Kidney epithelial cell (primary cell): ENCODE measurements around the gene ZBTB47. TPM values are rescaled to one million over a fixed set of nuclear protein-coding genes. Genes with fewer than 3 reads are reported as not detected.

Source experiments
- DNase-seq: peaks from one replicate; pipeline ENCODE4 v3.0.0-alpha.2; 2010; ENCODE audit warnings: low read depth
- H3K27me3 ChIP-seq: 2 replicates; pipeline ENCODE4 v1.6.0; 2011; ENCODE audit warnings: low read length; ENCODE audit not compliant: control insufficient read depth, insufficient read depth
- H3K36me3 ChIP-seq: 2 replicates; pipeline ENCODE4 v1.5.1; 2011; ENCODE audit warnings: low read length; ENCODE audit not compliant: control insufficient read depth, insufficient read depth
- H3K4me3 ChIP-seq: 2 replicates; pipeline ENCODE4 v1.5.1; 2011; ENCODE audit warnings: low read depth, mild to moderate bottlenecking, control low read depth, low read length
- total RNA-seq: library from RNA; depleted of rRNA; stranded (reverse); fragments of >200 nt; gene quantifications from 2 replicates; pipeline ENCODE4 v1.2.3, GENCODE V29; 2015
- TF ChIP-seq, protein P1 (sequence below): IDR thresholded peaks from 2 replicates; pipeline ENCODE4 v1.5.1; 2011; ENCODE audit warnings: mild to moderate bottlenecking, moderate library complexity, low read length, control low read depth, inconsistent platforms; ENCODE audit not compliant: insufficient read depth, poor library complexity, severe bottlenecking

Gene ZBTB47
- total RNA-seq, 1 donor from 2014 or later = 8.8 TPM

DNA sequence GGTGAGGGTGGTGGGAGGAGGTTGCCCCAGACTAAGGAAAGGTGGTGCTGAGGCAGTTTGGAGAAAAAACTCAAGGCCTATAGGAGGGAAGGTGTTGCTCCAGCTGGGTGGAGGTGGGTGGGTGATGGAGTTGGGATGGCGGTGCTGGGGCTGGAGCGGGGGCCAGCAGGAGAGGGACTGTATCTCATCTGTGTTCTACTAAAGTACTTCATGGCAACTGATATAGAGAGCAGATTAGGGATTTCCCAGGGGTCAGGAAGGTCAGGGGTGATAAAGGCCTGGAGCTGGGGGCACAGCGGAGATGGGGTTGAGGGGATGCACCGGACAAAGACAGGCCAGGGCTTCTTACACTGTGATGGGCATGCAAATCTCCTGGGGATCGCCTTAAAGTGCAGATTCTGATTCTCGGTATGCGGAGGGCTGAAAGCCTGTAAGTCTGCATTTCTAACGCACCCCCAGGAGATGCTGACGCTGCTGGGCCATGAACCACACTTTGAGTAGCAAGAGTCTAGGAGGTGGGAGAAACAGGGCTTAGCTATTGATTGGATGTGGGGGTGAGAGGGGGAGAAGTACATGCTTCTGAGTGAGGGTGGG is 36.0 kb downstream of the ZBTB47 start:
- no peaks in the 10 kb centered on the region for H3K36me3 ChIP-seq
- TF ChIP-seq, protein P1, sequence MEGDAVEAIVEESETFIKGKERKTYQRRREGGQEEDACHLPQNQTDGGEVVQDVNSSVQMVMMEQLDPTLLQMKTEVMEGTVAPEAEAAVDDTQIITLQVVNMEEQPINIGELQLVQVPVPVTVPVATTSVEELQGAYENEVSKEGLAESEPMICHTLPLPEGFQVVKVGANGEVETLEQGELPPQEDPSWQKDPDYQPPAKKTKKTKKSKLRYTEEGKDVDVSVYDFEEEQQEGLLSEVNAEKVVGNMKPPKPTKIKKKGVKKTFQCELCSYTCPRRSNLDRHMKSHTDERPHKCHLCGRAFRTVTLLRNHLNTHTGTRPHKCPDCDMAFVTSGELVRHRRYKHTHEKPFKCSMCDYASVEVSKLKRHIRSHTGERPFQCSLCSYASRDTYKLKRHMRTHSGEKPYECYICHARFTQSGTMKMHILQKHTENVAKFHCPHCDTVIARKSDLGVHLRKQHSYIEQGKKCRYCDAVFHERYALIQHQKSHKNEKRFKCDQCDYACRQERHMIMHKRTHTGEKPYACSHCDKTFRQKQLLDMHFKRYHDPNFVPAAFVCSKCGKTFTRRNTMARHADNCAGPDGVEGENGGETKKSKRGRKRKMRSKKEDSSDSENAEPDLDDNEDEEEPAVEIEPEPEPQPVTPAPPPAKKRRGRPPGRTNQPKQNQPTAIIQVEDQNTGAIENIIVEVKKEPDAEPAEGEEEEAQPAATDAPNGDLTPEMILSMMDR = no peak
- DNase-seq = no peak
- no peak overlapping the region for H3K4me3 ChIP-seq
- peaks cover 38% of the 10 kb centered on the region for H3K27me3 ChIP-seq

DNA sequence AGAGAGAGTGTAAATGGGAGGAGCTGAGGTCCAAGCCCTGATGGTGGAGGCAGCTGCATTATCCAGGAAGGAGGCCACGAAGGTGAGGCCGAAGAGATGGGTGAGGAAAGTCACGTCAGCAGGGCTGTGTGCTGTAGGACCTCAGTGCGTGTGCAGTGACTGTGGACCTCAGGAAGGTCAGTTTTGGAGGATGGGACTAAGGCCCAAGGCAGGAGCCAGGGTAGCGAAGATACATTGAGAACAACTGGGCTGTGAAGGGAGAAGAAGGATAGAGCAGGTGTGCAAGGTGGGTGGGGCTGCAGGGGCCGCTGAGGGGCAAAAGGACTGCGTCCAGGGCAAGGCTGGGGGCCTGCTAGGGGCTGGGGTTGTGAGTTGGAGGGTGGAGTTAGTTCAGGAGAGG is 36.7 kb downstream of the ZBTB47 start:
- Histone ChIP-seq H3K4me3 (no peak overlapping the region), H3K27me3 (peaks cover 33% of the 10 kb centered on the region), H3K36me3 (no peaks in the 10 kb centered on the region)
- DNase-seq = no peak
- TF ChIP-seq, protein P1 = no peak

DNA sequence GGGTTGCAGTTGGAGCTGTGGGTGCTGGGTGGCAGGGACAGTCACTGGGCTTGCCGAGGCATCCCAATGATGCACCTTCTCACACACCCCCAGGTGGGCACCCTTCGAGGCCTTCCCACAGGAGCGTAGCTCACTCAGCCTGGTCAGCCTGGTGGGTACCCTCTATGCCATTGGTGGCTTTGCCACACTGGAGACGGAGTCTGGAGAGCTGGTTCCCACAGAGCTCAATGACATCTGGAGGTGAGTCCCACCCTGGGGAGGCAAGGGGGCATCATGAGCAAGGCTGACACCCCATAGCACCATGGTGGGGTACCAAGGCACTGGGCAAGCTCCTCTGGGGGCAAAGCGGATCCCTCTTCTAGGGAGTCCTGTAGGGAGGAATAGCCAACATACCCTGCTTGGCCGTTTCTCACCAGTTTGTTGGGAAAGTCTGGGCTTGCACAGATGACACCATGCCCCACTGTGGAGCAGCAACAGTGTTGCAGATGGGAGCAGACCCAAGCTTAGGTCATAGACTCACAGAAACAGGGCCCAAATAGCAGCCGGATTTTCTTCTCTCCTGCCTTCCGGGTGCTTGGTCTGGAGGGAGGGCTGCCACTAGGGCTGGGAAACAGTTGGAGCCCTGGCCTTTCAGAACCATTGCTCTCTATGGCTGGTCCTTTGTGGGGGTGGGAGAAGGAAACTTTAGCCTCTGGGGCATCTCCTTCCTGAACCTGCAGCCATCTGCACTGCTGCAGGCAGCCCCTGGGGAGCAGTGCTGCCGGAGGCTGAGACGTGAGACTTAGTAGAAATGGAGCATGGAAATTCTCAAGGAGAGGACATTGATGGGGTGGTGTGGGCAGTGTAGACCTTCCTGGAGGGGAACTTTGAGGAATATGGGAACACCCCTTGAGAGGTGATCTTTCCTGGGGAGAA is 37.5 kb downstream of the ZBTB47 start:
- H3K4me3 ChIP-seq = no peak overlapping the region
- peaks cover 30% of the 10 kb centered on the region for H3K27me3 ChIP-seq
- DNase-seq = no peak
- TF ChIP-seq, protein P1 = no peak
- no peaks in the 10 kb centered on the region for H3K36me3 ChIP-seq

DNA sequence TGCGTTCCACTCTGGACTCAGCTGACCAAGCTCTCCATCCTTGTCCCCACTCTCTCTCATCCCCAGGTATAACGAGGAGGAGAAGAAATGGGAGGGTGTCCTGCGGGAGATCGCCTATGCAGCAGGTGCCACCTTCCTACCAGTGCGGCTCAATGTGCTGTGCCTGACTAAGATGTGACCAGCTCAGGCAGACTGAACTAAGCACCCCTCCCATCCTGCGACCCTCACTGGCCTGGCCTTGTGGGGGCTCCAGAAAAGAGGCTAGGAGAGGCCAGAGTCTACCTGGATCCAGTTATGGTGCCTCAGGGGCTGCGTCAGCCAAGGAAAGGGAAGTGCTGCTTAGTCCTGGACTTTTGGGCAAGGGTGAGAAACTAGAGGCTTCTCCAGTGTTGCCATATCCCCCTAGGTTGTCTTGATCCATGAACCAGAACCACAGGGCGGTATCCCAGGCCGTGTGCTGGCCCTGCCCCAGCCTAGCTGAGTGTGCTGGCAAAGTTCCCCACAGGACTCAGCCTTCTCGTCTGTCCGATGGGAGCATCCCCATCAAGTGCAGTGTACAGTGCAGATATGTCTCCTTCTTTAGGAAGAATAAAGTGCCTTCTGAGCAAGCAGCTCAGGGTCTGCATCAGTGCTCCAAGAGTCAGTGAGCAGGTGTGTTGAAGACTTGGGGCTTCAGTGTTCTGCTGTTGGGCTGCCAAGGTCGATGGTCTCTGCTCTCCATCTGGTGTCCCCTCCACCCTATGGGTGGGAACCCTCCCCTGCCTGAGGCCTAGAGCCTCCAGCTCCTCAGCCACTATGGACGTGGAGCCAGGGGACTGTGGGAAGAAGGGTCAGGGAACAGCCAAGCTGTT is 38.5 kb downstream of the ZBTB47 start:
- no peak overlapping the region for H3K4me3 ChIP-seq
- no peaks in the 10 kb centered on the region for H3K36me3 ChIP-seq
- H3K27me3 ChIP-seq = peaks cover 20% of the 10 kb centered on the region
- TF ChIP-seq, protein P1 = no peak
- no peak for DNase-seq

DNA sequence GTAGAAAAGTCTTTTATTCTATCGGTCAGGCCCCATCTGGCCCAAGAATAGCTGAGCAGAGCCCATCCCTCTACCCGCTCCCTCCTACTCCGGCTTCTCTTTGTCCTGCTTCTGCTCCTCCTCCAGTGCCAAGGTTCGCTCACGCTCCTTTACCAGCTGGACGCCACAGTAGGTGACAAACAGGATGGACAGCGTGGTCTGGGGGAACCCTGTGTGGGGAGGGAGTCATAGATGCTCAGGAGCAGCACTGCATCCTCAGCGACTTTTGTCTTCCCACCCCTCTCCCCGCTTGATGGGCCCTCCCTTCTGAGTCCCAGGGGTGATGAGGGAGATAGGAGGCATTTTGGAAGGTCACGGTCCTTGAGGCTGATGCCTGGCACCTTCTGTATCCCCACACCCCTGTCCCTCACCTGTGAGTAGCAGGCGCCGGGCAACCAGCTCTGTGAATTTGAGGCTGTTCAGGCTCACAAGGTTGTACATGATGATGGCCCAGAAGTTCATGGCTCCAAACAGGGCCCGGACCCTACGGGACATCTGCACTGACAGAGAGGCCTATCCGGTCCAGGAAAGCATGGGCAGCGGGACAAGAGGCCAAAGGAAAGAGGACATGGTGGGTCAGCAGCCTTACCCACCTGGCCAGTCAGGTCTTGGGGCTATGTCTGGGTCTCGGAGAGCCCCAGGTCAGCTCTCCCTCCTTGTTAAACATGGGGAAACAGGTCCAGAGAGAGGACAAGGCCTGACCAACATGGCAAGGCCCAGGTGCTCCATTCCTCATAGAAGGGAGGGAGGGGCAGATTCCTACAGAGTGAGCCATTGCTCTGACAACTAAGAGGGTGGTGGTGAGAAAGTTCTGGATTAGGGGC is 39.4 kb downstream of the ZBTB47 start:
- Histone ChIP-seq H3K4me3 (no peak overlapping the region), H3K36me3 (no peaks in the 10 kb centered on the region), H3K27me3 (peaks cover 17% of the 10 kb centered on the region)
- no peak for DNase-seq
- TF ChIP-seq, protein P1 = no peak
